Stimulated activated CD4-positive, alpha-beta T cell treated with anti-CD3 and anti-CD28 coated beads, Interleukin-4, amount 100 ng/mL, for 24 hours (primary cell): ENCODE data around the gene HOXD4.

Source experiments
- DNase-seq: peaks from one replicate; pipeline ENCODE4 v3.0.0-alpha.2; 2020

The HOXD4 gene

DNA sequence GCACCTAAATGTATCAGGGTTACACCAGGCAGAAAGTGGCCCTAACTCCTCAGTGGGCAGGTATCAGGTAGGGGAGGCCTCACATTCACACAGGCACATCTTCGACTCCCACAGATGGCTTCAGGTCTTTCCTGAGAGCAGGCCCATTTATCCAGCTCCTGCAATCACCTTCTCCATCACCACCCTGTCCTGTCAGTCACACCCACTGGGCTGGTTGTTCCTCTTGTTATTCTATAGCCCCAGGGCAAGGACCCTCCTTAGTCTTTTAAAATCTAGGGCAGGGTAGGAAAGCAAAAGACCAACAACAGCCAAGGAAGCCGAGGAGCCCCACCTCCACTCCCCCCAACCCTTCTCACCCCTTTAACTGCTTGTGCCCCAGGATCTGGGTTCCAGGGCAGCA, 9.1 kb upstream of the HOXD4 start:
- no peak for DNase-seq

DNA sequence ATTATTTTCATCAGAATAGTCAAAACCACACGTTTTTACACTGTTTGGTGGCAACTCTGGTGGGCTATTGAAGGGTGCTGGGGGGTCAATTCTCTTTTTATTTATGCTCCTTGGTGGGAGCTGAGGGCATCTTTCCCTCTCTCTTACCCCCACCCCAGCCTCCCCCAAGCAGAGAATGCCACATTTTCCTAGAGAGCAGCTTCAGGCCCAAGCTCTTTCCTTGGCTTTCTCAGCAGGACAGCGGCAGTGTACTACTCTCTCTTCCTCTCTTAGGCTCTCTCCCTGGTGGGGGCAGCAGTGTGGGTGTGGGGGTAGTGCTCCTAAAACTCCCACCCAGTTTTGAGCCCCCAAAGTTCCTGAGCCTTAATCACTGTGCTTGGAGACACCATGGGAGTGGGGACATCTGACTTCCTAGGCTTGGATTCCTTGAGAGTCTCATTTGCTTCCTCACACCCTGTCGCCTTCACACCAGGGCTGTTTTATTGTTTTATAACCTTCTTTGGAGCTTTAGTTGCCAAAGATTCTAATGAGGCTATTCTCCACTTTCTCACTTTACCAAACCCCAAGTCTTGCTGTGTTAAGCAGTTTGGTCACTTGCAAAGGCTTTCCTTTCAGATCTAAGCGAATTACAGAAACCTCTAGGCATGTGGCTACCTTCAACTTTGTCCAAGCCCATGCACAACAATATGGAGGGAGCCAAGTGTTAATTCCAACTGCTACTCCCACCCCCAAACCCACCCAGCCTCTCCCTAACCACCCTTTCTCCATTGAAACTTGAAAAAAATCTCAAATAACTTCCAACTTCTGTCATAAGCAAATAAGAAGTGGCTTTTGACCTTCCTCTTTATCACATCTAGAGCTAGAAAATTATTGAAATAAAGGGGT, 6.0 kb upstream of the HOXD4 start:
- DNase-seq: no peak

DNA sequence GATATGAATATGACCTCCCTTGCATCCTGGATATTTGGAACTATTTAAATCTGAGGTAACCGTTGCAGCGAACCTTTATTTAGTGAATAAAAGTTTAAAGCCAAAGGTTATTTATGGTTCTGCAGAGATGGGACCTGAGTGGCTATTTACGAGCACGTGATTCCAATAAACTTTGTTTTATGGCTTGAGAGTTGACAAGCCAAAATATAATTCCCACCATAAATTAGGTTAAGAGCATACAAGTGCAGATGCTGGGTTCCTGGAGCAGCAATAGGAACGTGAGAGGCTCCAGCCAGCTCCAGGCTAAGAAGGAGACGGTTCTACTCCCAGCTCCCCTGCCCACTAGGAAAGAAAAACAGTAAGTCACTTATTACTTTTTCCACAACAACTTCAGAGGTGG, 5.2 kb upstream of the HOXD4 start:
- no peak for DNase-seq

DNA sequence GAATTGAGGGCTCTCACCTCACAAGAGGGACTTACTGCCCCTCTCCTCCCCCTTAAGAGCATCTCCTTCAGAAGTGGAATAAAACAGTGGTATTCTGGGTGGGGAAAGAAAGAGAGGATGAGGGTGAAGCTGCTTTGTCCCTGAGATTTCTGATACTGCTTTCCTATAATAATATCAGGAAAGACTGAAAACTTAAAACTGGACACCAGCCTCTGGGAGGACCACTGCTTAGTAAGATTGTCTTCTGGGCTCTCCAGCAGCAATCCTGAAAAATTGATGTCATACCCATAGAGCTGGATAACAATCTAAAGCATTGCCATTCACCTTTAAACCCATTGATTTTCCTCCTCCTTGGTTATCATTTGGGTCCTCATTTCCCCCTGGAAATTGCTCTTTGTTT, 4.7 kb upstream of the HOXD4 start:
- DNase-seq: no peak

DNA sequence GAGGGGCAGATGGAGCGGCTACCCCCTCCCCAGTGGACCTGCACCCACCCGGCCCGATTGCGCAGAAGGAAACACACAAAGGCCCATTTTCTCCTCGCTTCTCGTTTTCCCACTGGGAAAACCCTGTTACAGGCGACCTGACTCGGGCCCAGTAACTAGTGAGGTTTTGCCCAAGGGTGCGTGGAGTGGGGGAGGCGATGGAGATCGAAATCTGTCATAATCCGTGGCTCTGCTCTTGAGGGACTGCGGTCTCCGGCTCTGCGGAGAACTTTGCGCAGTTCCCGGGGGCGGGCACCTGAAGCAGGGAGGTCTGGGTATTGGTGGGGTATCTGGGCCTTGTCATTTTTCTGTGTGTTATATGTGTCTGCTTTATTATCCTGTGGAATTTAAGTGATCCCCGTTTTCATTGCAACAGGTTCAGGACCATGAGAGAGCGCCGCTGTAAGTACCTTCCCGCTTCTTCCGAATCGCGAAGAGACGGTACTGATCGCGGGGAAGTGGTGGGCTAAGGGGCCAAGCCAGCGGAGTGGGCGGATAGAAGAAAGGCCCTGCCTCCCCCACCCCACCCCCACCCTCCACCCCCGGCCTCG, 4.0 kb upstream of the HOXD4 start:
- no peak for DNase-seq

DNA sequence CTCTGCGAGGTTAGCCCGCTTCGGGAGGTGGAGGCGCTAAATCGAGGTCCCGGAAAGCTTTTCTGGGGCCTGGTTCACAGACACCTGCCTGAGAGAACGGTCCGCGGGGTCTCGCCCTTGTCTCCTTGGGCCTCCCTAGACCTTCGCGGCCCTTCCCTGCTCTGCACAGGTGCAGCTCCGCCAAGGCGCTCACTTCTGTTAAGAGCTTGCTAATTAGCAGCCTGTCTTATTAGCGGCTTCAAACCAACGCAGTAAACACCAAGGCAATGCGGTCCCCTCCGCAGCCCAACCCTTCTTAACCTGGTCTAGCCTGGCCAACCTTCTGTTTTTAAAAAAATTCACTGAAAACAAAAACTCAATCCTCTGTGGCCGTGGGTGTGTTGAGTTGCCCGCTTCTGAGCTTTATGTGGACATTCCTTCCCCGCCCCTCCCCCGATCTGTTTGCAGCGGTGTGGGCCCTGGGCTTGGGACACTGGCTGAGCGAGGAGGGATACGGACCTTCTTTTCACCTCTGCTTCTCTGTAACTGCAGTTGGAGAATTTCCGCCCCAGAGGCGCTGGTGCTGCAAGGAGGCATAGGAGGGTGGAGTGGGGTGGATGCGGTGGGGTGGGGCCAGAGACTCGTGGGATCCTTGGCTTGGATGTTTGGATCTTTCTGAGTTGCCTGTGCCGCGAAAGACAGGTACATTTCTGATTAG, 3.4 kb upstream of the HOXD4 start:
- no peak for DNase-seq

DNA sequence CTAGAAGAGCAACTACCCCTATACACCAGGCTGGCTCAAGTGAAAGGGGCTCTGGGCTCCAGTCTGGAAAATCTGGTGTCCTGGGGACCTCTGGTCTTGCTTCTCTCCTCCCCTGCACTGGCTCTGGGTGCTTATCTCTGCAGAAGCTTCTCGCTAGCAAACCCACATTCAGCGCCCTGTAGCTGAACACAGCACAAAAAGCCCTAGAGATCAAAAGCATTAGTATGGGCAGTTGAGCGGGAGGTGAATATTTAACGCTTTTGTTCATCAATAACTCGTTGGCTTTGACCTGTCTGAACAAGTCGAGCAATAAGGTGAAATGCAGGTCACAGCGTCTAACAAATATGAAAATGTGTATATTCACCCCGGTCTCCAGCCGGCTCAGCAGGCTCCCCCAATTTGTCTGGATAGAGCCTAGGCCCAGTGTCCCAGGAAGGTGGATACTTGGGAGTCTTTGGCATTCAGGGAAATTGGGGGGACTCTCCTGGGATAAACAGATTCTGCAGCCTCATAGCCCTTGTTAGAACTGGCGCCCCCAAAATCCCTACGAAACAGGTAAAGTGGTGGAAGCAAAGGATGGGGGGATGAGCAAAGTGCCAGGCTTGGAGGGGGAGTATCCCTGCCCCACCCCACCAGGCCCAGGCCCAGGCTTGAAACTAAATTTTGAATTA, 2.5 kb upstream of the HOXD4 start:
- DNase-seq: no peak

DNA sequence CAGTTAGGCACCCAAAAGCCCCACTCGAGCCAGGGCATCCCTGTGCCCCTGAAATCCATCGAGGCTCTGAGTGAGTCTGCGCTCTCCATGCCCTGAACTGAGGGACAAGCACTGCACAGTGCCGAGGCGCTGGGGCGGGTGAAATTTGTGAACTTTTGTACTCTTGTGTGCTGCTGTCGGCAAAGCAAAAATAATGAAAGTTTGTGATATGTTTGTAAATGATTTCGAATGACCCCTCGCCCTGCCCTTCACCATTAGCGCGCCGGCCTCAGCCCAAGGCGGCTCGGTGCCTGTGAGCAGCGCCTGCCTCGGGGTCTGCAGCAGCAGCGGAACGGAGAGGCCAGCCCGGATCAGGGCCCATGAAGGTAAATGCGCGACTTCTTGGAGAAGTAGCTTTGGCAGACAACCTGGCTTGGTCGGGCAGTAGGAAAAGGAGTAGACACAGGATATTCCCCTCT, 1.8 kb upstream of the HOXD4 start:
- no peak for DNase-seq

DNA sequence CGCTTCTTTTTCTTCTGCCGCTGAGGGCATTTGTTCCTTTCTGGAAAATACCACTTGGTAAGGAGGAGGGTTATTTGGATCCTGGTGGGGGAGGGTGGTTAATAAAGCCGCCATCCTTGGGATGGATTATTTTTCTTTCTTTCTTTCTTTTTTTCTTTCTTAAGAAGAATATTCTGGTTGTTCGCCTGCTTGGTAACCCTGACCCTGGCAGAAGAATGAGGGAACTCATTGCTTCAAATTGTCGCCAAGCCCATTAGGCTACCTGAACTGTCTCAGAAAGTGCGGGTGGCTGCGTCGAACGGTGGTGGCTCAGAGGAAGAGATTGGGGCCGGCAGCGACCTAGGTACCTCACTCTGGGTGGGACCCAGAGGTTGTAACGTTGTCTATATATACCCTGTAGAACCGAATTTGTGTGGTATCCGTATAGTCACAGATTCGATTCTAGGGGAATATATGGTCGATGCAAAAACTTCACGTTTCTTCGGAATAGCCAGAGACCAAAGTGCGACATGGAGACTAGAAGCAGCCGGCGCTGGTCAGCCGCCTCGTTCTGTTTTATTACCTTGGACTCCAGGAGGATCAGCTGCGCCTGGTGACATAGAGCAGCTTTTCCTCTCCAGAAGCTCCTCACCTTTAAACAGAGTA, 1.3 kb upstream of the HOXD4 start:
- DNase-seq: no peak

DNA sequence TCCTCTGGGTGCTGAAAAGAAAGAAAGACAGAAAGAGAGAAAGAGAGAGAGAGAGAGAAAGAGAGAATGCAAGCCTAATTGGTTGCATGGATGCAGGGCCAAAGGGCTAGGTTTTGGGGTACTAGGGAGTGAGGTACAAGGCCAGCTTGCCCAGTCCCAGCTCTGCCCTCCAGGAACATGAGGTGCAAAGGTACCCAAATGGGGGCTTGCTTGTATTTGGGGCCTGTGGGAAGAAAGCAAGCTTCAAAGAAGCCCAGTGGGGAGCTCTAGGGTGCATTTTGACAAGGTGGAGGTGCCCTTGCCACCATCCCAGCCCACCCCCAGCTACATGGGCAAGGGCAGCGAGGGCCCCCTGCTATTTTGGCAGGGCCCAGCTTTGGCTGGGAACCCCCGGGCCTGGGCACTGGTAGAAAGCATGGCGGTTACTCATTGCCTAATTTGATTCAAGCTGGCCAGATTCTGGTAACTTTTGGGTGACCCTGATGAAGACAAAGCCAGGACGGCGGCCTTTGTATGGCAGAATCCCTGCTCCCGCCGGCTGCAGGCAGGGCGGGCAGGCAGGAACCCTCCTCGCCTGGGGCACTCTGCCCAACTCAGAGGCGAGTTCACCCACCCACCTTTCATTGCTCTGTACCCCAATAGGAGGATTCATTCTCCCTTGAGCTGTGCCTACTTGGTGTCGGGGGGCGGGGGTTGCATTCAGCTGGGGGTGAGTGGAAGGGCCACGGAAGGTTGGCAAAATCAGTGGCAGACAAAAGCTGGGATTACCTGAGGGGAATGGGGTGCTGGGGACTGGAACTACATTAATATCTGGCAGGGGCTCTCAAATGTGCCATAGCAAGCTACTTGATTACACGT, 537 bp upstream of the HOXD4 start:
- DNase-seq: no peak

DNA sequence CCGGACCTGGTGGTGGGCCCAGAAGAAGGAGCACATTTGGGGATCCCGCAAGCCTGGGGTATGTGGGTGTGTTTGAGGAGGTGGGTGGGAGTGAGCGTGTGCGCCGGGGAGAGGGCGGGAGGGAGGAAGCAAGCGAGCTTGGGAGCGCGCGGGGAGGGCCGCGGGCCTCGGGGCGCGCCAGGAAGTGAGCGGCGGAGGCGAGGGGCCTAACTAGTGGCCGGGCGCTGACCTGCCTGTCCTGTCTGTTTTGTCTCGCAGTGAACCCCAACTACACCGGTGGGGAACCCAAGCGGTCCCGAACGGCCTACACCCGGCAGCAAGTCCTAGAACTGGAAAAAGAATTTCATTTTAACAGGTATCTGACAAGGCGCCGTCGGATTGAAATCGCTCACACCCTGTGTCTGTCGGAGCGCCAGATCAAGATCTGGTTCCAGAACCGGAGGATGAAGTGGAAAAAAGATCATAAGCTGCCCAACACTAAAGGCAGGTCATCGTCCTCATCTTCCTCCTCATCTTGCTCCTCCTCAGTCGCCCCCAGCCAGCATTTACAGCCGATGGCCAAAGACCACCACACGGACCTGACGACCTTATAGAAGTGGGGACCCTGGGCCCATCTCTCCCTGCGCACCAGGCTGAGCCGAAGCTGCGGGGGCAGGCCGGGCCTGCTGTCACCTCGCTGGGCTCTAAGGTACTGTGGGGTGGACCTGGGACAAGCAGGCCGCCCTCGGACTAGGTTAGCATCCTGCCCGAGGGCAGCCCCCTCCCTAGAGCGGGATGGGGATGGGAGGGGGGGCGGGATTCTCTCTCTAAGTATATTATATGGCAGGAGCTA, 1.2 kb downstream of the HOXD4 start:
- DNase-seq: no peak

DNA sequence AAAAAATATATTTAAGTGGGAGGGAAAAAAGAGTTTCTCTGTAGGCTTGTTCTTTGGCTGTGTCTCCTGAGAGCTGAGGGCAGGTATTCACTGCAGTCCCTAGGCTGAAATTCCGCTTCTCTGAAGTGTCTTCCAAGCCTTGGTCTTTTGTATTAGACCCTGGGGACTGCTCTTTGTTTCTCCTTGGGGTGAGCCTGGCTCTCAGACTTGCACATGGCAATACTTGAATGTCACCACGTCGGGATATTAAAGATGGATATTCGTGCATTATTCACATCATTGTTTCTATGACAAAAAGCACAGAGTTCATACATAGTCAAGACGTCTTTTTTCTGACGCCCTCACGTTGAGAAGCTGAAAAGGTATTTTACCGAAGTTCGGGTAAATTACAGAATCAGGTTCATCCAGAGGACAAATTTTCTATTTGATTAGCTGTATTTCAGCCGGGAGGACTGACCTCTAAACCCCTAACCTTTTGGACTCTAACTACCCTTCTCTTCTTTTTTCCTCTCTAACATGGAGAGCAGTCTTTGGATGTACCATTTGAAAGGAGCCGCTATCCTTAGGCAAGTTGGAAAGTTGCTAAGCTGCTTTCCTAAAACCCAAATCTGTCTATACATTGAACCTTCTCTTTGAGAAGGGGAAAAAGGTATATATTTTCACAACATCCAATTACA, 3.4 kb downstream of the HOXD4 start:
- DNase-seq: no peak

DNA sequence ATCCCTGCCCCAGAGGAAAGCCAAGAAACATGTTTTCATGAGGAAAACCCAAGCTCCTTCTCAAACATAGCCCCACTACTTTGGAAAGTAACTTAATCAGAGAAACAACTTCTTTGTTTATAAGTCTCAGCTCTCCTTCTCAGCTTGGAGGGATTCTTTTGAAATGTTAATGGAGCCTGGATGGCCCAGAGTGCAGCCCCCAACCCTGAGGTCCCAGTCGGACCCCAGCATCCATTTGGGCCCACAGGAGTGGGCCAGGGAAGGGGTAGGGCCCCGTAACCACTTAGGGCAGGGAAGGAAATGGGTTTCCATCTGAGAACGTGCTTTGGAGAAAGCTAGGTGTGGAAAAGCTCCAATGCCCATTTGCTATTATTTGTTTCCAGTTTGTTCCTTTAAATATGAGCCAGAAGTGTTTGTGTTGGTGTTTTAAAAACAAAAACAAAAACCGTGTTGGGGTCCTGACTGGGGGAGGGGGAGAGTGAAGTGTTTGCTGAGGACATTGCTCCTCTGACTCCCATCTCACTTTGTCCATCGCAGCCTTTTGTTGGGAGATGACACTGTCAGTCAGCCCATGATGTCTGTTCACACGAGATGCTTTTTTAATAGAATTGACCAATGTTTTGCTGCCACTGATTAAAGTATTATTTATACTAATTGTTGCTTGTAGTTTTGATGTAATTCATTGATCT, 4.2 kb downstream of the HOXD4 start:
- DNase-seq: no peak

DNA sequence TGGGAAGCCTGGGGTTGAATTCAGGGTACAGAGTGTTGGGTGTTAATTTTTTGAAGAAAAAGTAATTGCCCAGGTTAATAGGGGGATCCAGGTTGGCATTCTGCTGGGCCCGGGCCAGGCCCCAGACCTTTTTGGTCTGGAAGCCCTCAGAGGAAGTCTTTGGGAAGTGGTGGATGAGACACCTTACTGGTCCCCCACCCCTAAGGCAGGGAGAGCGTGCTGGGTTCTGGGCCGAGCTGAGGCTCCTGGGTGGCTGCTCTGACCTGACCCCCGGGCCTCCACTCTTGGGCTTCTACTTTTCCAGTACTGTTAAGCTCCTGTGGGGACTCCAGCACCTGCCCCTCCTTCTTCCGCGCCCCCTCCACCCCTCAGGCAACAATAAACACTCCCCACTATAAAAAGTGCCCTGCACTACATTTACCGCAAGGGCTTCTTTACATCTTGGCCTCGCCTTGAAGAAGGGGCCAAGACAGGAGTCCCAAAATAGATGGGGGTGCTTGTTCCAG, 5.0 kb downstream of the HOXD4 start:
- DNase-seq: no peak

DNA sequence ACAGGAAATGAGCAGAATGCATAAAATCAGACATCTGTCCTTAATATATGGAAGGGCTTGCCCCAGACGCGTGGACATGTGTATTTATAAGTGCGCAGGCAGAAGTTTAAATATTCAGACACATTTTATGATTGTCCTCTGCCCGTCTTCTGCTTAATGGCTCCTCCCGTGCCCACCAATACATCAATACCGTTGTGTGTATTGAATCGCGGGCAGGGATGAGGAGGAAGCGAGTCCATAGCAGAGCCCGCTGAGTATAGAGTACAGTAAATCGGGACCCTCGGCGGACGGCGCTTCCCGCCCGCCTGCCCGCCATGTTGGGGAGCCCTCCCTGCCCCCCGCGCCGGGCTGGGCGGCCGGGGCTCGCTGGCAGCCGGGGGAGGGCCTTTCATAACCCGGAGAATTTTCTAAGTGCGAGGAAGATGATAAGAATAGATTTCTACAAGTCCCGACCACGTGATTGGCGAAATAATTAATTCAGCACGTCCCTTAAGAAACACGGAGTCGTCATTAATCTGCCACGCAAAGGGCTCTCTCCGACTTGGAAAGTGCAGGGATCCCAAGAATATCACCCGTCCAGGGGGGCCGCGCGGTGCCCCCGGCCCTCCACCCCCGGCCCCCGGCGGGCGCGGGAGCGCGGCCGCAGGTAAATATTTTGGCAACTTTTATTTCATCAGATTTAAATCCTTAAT, 5.6 kb downstream of the HOXD4 start, which contains the start of gene HOXD3:
Gene HOXD3, plus strand, starts transcription at position 501 of the 692 bp plus-strand sequence. CDS start 11,808 bp downstream, outside the sequence.
- no peak for DNase-seq

DNA sequence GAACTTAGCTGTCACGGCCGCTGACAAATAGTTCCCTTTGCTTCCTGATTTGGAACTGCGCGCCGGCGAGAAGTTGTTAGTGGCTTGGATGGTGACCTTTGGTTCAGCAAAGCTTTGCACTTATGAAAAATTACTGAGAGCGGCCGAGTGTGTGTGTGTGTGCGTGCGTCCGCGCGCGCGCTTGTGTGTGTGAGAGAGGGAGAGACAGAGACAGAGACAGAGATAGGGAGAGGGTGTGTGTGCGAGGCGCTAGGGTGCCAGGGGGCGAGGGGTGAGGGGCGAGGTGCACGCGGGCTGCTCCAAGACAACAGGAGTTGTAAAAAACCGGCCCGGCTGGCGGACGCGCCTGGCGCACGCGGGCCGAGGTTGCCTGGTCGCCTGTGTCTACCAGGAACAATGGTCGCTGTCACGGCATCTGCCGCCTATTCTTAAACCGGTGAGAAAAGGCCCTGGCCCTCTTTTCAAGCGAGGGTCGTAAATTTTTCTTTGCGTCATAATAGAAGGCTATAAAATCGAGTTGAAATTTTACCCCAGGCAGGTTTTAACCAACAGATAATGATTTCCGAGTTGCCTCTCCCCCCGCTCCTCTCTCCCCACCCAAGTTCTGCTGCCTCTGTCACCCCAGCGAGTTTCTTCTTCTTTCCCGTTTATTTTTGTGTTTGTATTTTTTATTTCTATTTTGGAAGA, 6.3 kb downstream of the HOXD4 start:
- no peak for DNase-seq

DNA sequence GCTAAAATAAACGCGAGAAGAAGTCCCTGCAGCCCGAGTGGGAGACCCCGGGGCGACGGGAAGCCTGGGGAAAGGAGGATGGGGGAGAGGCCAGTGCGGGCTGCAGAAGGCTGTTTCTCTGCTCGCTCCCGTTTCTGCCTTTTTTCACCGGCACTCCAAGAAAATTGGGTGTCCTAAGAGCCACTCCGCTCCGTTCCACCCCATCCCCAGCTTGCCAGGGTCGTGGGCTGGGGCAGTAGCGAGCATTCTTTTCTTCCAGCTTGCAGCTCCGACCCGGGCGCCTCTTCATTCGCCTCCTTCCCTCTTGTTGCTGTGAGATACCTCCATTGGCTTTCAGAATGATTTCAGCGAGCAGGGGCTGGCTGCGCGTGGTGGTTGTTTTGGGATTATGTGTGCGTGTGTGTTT, 6.8 kb downstream of the HOXD4 start:
- no peak for DNase-seq
